ENCODE data around the gene OR2B2. TPM values are rescaled to one million over a fixed set of nuclear protein-coding genes. Genes with fewer than 3 reads are reported as not detected.
"Not testable (repeated sequence)": the region's sequence is repeated elsewhere in the genome, so short reads cannot be mapped to it uniquely, and the experiment has no call there.

The OR2B2 gene
- total and polyA plus RNA-seq, 5 experiments from 2014 or later: not detected

GRCh38 chr6:27902335-27903314 is 9.6 kb downstream of the OR2B2 start:
- peak overlapping the region; percentile 92 to 100 (median 96) for H3K27ac Mint-ChIP-seq

GRCh38 chr6:27901801-27902200 is 10.4 kb downstream of the OR2B2 start:
- peak overlapping the region in 7 of 10 donors; percentile 43 to 100 (median 96) for H3K27ac Mint-ChIP-seq
- H3K4me1 Mint-ChIP-seq: peaks cover 6 to 14% (median 11%) of the 10 kb centered on the region in 4 donors
- H3K9me3 Mint-ChIP-seq: peaks cover 0 to 5% (median 0%) of the 10 kb centered on the region in 9 donors
- DNase-seq (no peak), ATAC-seq (no peak)
- peaks cover 0 to 2% (median 2%) of the 10 kb centered on the region in 3 donors for H3K36me3 Mint-ChIP-seq
- H3K27me3 Mint-ChIP-seq: peaks cover 2 to 7% (median 6%) of the 10 kb centered on the region in 5 donors
- H3K4me3 Mint-ChIP-seq: peak overlapping the region in 8 of 10 donors; percentile 25 to 96 (median 91)
- POLR2A ChIA-PET: interaction anchor here (0.7 to 1.4 kb wide), 8 partner anchors 9 to 769 kb away, joined by 3 to 7 read pairs (median 4); a partner anchor contains a TSS

More at GRCh38 chr6:27902335-27903314, 9.6 kb downstream of the OR2B2 start:
- H3K4me3 Mint-ChIP-seq: peak overlapping the region; percentile 79 to 96 (median 91)
- H3K27me3 Mint-ChIP-seq: peaks cover 4 to 14% (median 10%) of the 10 kb centered on the region in 5 donors
- H3K36me3 Mint-ChIP-seq: peaks cover 0 to 2% (median 2%) of the 10 kb centered on the region in 3 donors
- peaks cover 6 to 14% (median 11%) of the 10 kb centered on the region in 4 donors for H3K4me1 Mint-ChIP-seq
- POLR2A ChIA-PET: interaction anchor here (0.6 to 1.4 kb wide), 9 partner anchors 9 to 770 kb away, joined by 3 to 7 read pairs (median 4); a partner anchor contains a TSS
- peaks cover 0 to 5% (median 0%) of the 10 kb centered on the region in 9 donors for H3K9me3 Mint-ChIP-seq
- ATAC-seq (peak; percentile 78 to 88), DNase-seq (peak; percentile 76 to 97 (median 90))

GRCh38 chr6:27900197-27900596 is 12.0 kb downstream of the OR2B2 start:
- H3K4me3 Mint-ChIP-seq, ATAC-seq, H3K27ac Mint-ChIP-seq, POLR2A ChIA-PET, H3K36me3 Mint-ChIP-seq, H3K9me3 Mint-ChIP-seq, DNase-seq, H3K27me3 Mint-ChIP-seq: not testable (repeated sequence)
- peaks cover 6 to 14% (median 11%) of the 10 kb centered on the region in 4 donors for H3K4me1 Mint-ChIP-seq

GRCh38 chr6:27899543-27899942 is 12.7 kb downstream of the OR2B2 start:
- DNase-seq (no peak), ATAC-seq (no peak)
- peaks cover 0 to 5% (median 0%) of the 10 kb centered on the region in 9 donors for H3K9me3 Mint-ChIP-seq
- no peak overlapping the region for H3K27ac Mint-ChIP-seq
- H3K4me1 Mint-ChIP-seq: peaks cover 6 to 14% (median 11%) of the 10 kb centered on the region in 4 donors
- H3K27me3 Mint-ChIP-seq: peaks cover 0 to 2% (median 0%) of the 10 kb centered on the region in 5 donors
- H3K36me3 Mint-ChIP-seq: peaks cover 0 to 2% (median 2%) of the 10 kb centered on the region in 3 donors
- H3K4me3 Mint-ChIP-seq: no peak overlapping the region
- POLR2A ChIA-PET: no interaction called here

- peaks cover 0 to 3% (median 0%) of the 10 kb centered on the region in 9 donors for H3K9me3 Mint-ChIP-seq
- H3K4me3 Mint-ChIP-seq: no peak overlapping the region
- no peak overlapping the region for H3K27ac Mint-ChIP-seq
- H3K4me1 Mint-ChIP-seq: peaks cover 9 to 17% (median 13%) of the 10 kb centered on the region in 4 donors
- DNase-seq (no peak), ATAC-seq (no peak)
- POLR2A ChIA-PET: interaction anchor here (0.5 to 7.8 kb wide), 5 partner anchors 28 to 985 kb away, joined by 3 to 445 read pairs (median 144); a partner anchor contains a TSS
- H3K27me3 Mint-ChIP-seq: peaks cover 0 to 1% (median 0%) of the 10 kb centered on the region in 5 donors
- H3K36me3 Mint-ChIP-seq: peaks cover 0 to 2% (median 1%) of the 10 kb centered on the region in 3 donors
Measured at GRCh38 chr6:27897580-27898206, 14.5 kb downstream of the OR2B2 start.

GRCh38 chr6:27896398-27896796 is 15.8 kb downstream of the OR2B2 start:
- H3K27ac Mint-ChIP-seq: peak overlapping the region in 1 of 10 donors; percentile 53
- no peak for DNase-seq
- H3K4me1 Mint-ChIP-seq: peaks cover 5 to 19% (median 15%) of the 10 kb centered on the region in 4 donors
- ATAC-seq: no peak
- peak overlapping the region in 6 of 10 donors; percentile 6 to 62 (median 51) for H3K4me3 Mint-ChIP-seq
- POLR2A ChIA-PET: interaction anchor here (0.6 to 7.8 kb wide), 10 partner anchors 27 to 1509 kb away, joined by 3 to 445 read pairs (median 22); partner anchors contain the start of gene ZNF391
- H3K9me3 Mint-ChIP-seq: peaks cover 0 to 4% (median 0%) of the 10 kb centered on the region in 9 donors
- no peaks in the 10 kb centered on the region for H3K36me3 Mint-ChIP-seq
- H3K27me3 Mint-ChIP-seq: no peaks in the 10 kb centered on the region

- no peaks in the 10 kb centered on the region for H3K27me3 Mint-ChIP-seq
- no peaks in the 10 kb centered on the region for H3K36me3 Mint-ChIP-seq
- H3K4me1 Mint-ChIP-seq: peaks cover 7 to 30% (median 24%) of the 10 kb centered on the region in 4 donors
- POLR2A ChIA-PET: interaction anchor here (0.8 to 7.8 kb wide), 23 partner anchors 26 to 1851 kb away, joined by 3 to 445 read pairs (median 23); partner anchors contain the start of genes ZNF184 and ZNF391
- H3K9me3 Mint-ChIP-seq: peaks cover 0 to 4% (median 0%) of the 10 kb centered on the region in 9 donors
- ATAC-seq: peak; percentile 23 to 30
- H3K4me3 Mint-ChIP-seq: no peak overlapping the region
- no peak overlapping the region for H3K27ac Mint-ChIP-seq
- peak in 9 of 10 donors; percentile 50 to 85 (median 68) for DNase-seq
Measured at GRCh38 chr6:27894839-27895762, 17.1 kb downstream of the OR2B2 start.

GRCh38 chr6:27893836-27894807 is 18.1 kb downstream of the OR2B2 start:
- peaks cover 7 to 38% (median 28%) of the 10 kb centered on the region in 4 donors for H3K4me1 Mint-ChIP-seq
- H3K27ac Mint-ChIP-seq: no peak overlapping the region
- no peak overlapping the region for H3K4me3 Mint-ChIP-seq
- H3K27me3 Mint-ChIP-seq: no peaks in the 10 kb centered on the region
- DNase-seq: peak; percentile 49 to 88 (median 75)
- peaks cover 0 to 4% (median 0%) of the 10 kb centered on the region in 9 donors for H3K9me3 Mint-ChIP-seq
- no peaks in the 10 kb centered on the region for H3K36me3 Mint-ChIP-seq
- POLR2A ChIA-PET: interaction anchor here (0.6 to 7.8 kb wide), 45 partner anchors 8 to 1873 kb away, joined by 3 to 445 read pairs (median 7); partner anchors contain the start of genes HMGN4, TRIM27, ZNF184 and ZNF391
- peak in 1 of 2 donors; percentile 13 for ATAC-seq

- Mint-ChIP-seq H3K27ac (no peak overlapping the region), H3K36me3 (no peaks in the 10 kb centered on the region), H3K4me3 (no peak overlapping the region), H3K27me3 (no peaks in the 10 kb centered on the region), H3K4me1 (peaks cover 7 to 38% (median 28%) of the 10 kb centered on the region in 4 donors), H3K9me3 (peaks cover 0 to 4% (median 0%) of the 10 kb centered on the region in 9 donors)
- POLR2A ChIA-PET: interaction anchor here (0.6 to 7.8 kb wide), 56 partner anchors 8 to 1872 kb away, joined by 3 to 445 read pairs (median 5); partner anchors contain the start of genes HMGN4, TRIM27, ZNF184 and ZNF391
- DNase-seq (peak; percentile 69 to 96 (median 90)), ATAC-seq (peak; percentile 72 to 78)
Measured at GRCh38 chr6:27893059-27893835, 18.9 kb downstream of the OR2B2 start.
